K562 (cell line): ENCODE data around the gene HSPA4L. TPM values are rescaled to one million over a fixed set of nuclear protein-coding genes. Genes with fewer than 3 reads are reported as not detected.

ENCODE experiments used
- CHD7 ChIP-seq: fragments of 200-600 bp; sonication (generic); IDR thresholded peaks from one replicate; pipeline ENCODE4 v1.6.1; 2012; ENCODE audit warnings: mild to moderate bottlenecking, low read depth, low read length, inconsistent platforms
- CTBP1 ChIP-seq: fragments of 450-650 bp; IDR thresholded peaks from 2 replicates; pipeline ENCODE4 v1.6.1; 2016; ENCODE audit warnings: borderline replicate concordance
- EP400 ChIP-seq: fragments of 450-650 bp; IDR thresholded peaks from 2 replicates; pipeline ENCODE4 v1.6.1; 2017; ENCODE audit warnings: antibody characterized with exemption, mild to moderate bottlenecking, moderate library complexity
- FOXP1 ChIP-seq: sonication (generic); formaldehyde crosslinking; IDR thresholded peaks from 2 replicates; pipeline ENCODE4 v1.8.0; 2022; ENCODE audit warnings: mild to moderate bottlenecking, missing genetic modification reagents
- GABPB1 ChIP-seq: sonication (generic); formaldehyde crosslinking; IDR thresholded peaks from 2 replicates; pipeline ENCODE4 v1.8.0; 2022; ENCODE audit warnings: mild to moderate bottlenecking, missing genetic modification reagents
- HDAC6 ChIP-seq: IDR thresholded peaks from 2 replicates; pipeline ENCODE4 v1.6.1; 2012; ENCODE audit warnings: low read depth, mild to moderate bottlenecking, control low read depth, inconsistent platforms, low read length, moderate library complexity
- HMGXB4 ChIP-seq: sonication (generic); formaldehyde crosslinking; IDR thresholded peaks from 2 replicates; pipeline ENCODE4 v1.8.1; 2023; ENCODE audit warnings: mild to moderate bottlenecking, missing genetic modification reagents
- NFRKB ChIP-seq: fragments of 450-650 bp; IDR thresholded peaks from 2 replicates; pipeline ENCODE4 v1.6.1; 2016; ENCODE audit warnings: low read depth
- POLR2A ChIP-seq: fragments of 450-650 bp; conservative IDR thresholded peaks from 2 replicates; pipeline ENCODE4 v1.6.1; 2016
- TCF15 ChIP-seq: fragments of 250-450 bp; sonication (Bioruptor Pico); IDR thresholded peaks from 2 replicates; pipeline ENCODE4 v1.8.0; 2022; ENCODE audit warnings: moderate library complexity, mild to moderate bottlenecking, inconsistent platforms
- ZEB2 ChIP-seq: fragments of 450-650 bp; IDR thresholded peaks from 2 replicates; pipeline ENCODE4 v1.6.1; 2016
- ZNF165 ChIP-seq: fragments of 250-450 bp; sonication (Bioruptor Pico); IDR thresholded peaks from 2 replicates; pipeline ENCODE4 v1.4.0; 2020; ENCODE audit warnings: borderline replicate concordance
- polyA plus RNA-seq, 8 experiments: library from polyadenylated mRNA; depleted of rRNA in 4 of 8; stranded (reverse) in 5 of 8; unstranded in 3 of 8; fragments of >200 nt; fragmentation: Nextera tagmentation in 2 of 8; fragmentation: Illumina TruSeq in 1 of 8; extraction: Ambion mirVana in 2 of 8; extraction: Trizol in 1 of 8; gene quantifications; 2 replicates each; pipeline versions ENCODE4 v1.2.1 to v1.2.3, GENCODE V29; 2011 to 2014; ENCODE audit warnings: inconsistent platforms in 1 of 8, missing spikeins in 1 of 8
- total RNA-seq, 7 experiments: library from RNA; depleted of rRNA in 6 of 7; stranded (reverse); fragments of >200 nt in 6 of 7; fragmentation: Illumina TruSeq in 2 of 7; extraction: Trizol in 2 of 7; gene quantifications; 2 replicates each; pipeline versions ENCODE4 v1.2.1 to v1.2.3, GENCODE V29; 2011 to 2021; ENCODE audit warnings: low replicate concordance in 1 of 7

HSPA4L gene
- total and polyA plus RNA-seq, 9 of the 15 experiments (the other 6 are each of a cell fraction or from before 2014, with no cell fraction given), result 12.3 to 37.0 (median 21.7) TPM

GRCh38 chr4:127782275-127783025, at the start of gene HSPA4L (continued):
- TF ChIP-seq TCF15, result no peak
- TF ChIP-seq EP400, result peak; percentile 83
- TF ChIP-seq ZEB2, result peak; percentile 75
- no peak for TF ChIP-seq ZNF165 (CRISPR knock-in tag)
- TF ChIP-seq NFRKB, result peak; percentile 35; the same call in 1 of the 2 replicates
- TF ChIP-seq CTBP1, result peak; percentile 86
- TF ChIP-seq FOXP1, result 0 out of 2 replicates have a peak, but pooled peaks have one; percentile 41
- no peak for TF ChIP-seq HDAC6
- no peak for TF ChIP-seq CHD7
- TF ChIP-seq HMGXB4, result peak; percentile 65; the same call in 1 of the 2 replicates
- TF ChIP-seq POLR2A, result peak; percentile 93
- TF ChIP-seq GABPB1, result peak; percentile 70
